ENCODE results near the gene C1orf53. TPM values are rescaled to one million over a fixed set of nuclear protein-coding genes. Genes with fewer than 3 reads are reported as not detected.

Gene C1orf53
- total RNA-seq, 1 experiment from 2014 or later: 1.4 TPM

GRCh38 chr1:197944485-197944884, 42.1 kb downstream of the C1orf53 start:
- Histone ChIP-seq H3K14ac (ENCODE audit: insufficient read depth, low read length) (no peak overlapping the region), H3K4me2 (ENCODE audit: insufficient read depth, insufficient read length, low read length) (no peak overlapping the region), H3K56ac (ENCODE audit: insufficient read length, low read depth, low read length) (no peak overlapping the region), H4K91ac (ENCODE audit: insufficient read length, low read depth, low read length) (no peak overlapping the region), H4K5ac (ENCODE audit: insufficient read length, low read depth, low read length) (no peak overlapping the region), H3K79me2 (ENCODE audit: insufficient read depth, low read length) (no peaks in the 10 kb centered on the region), H3K4me1 (ENCODE audit: insufficient read depth, low read length) (no peaks in the 10 kb centered on the region), H3K27me3 (ENCODE audit: insufficient read depth, low read length) (no peaks in the 10 kb centered on the region), H2BK5ac (ENCODE audit: insufficient read length, low read length) (no peak overlapping the region), H3K23ac (ENCODE audit: insufficient read length, low read depth, low read length) (no peak overlapping the region), H2BK12ac (ENCODE audit: insufficient read length, low read depth, low read length) (no peak overlapping the region), H4K20me1 (ENCODE audit: control insufficient read depth, insufficient read depth, insufficient read length) (no peaks in the 10 kb centered on the region), H2AFZ (ENCODE audit: low read length) (no peak overlapping the region), H3K4ac (ENCODE audit: low read depth, low read length) (no peak overlapping the region), H2BK120ac (ENCODE audit: low read depth, low read length, poor library complexity, severe bottlenecking) (no peak overlapping the region), H3K79me1 (ENCODE audit: insufficient read depth, low read depth, low read length, poor library complexity, severe bottlenecking) (no peaks in the 10 kb centered on the region), H2AK5ac (ENCODE audit: insufficient read length, low read length) (no peak overlapping the region), H2BK20ac (ENCODE audit: low read depth, low read length, poor library complexity, severe bottlenecking) (no peak overlapping the region), H2BK15ac (ENCODE audit: low read depth, low read length) (no peak overlapping the region), H3K27ac (ENCODE audit: insufficient read length, low read depth, low read length) (no peak overlapping the region), H3T11ph (ENCODE audit: low read length) (no peak overlapping the region), H3K18ac (ENCODE audit: insufficient read length, low read depth, low read length) (no peak overlapping the region), H3K9ac (ENCODE audit: extremely low read depth, insufficient read length, low read length) (no peak overlapping the region), H3K9me3 (ENCODE audit: control insufficient read depth, low read depth, low read length) (no peaks in the 10 kb centered on the region), H3K23me2 (ENCODE audit: insufficient read length, low read depth, low read length, poor library complexity, severe bottlenecking) (no peaks in the 10 kb centered on the region), H4K8ac (replicated peaks; ENCODE audit: insufficient read length, low read depth, low read length) (no peak overlapping the region)
- no peak for TF ChIP-seq CTCF (conservative IDR thresholded peaks at IDR 0.05)
- H3K4me1 Mint-ChIP-seq: peaks cover 5% of the 10 kb centered on the region in 2 experiments
- no peak overlapping the region for H3K27ac Mint-ChIP-seq
- no CpG with 5 or more reads among the region's 4 CpGs for WGBS (ENCODE audit: extremely low coverage, insufficient read length, low lambda C conversion rate)
- no peaks in the 10 kb centered on the region for H3K36me3 Mint-ChIP-seq (ENCODE audit: insufficient read depth in 1 of 3, low read depth in 3 of 3)
- H3K9me3 Mint-ChIP-seq: no peaks in the 10 kb centered on the region
- no peak overlapping the region for H3K4me3 Mint-ChIP-seq
- H3K27me3 Mint-ChIP-seq (ENCODE audit: low read depth): no peaks in the 10 kb centered on the region
- DNase-seq: no peak
